HEK293T (cell line): ENCODE measurements around the gene GGA2.
A peak's percentile ranks its signal among the peaks of the same experiment; 100 is the strongest.

ENCODE experiments used
- BHLHE40 ChIP-seq: fragments of 450-650 bp; IDR thresholded peaks from 2 replicates; pipeline ENCODE4 v1.6.1; 2016; ENCODE audit warnings: mild to moderate bottlenecking, moderate library complexity, borderline replicate concordance
- CTBP1 ChIP-seq: fragments of 450-650 bp; IDR thresholded peaks from 2 replicates; pipeline ENCODE4 v1.6.1; 2016; ENCODE audit warnings: borderline replicate concordance
- FOXK2 ChIP-seq: fragments of 450-650 bp; IDR thresholded peaks from 2 replicates; pipeline ENCODE4 v1.6.1; 2016; ENCODE audit warnings: mild to moderate bottlenecking
- FOXM1 ChIP-seq: fragments of 450-650 bp; IDR thresholded peaks from 2 replicates; pipeline ENCODE4 v1.6.1; 2017; ENCODE audit warnings: mild to moderate bottlenecking, borderline replicate concordance
- PKNOX1 ChIP-seq: fragments of 450-650 bp; IDR thresholded peaks from 2 replicates; pipeline ENCODE4 v1.6.1; 2016
- SUZ12 ChIP-seq: fragments of 450-650 bp; IDR thresholded peaks from 2 replicates; pipeline ENCODE4 v1.6.1; 2016; ENCODE audit warnings: mild to moderate bottlenecking

- TF ChIP-seq BHLHE40 (no peak), CTBP1 (no peak), FOXK2 (no peak), FOXM1 (no peak), PKNOX1 (peak; percentile 89), SUZ12 (no peak)
These were observed at the start of gene GGA2 for GRCh38 chr16:23510164-23510914.
